ENCODE measurements around the gene SC5D.

DNA sequence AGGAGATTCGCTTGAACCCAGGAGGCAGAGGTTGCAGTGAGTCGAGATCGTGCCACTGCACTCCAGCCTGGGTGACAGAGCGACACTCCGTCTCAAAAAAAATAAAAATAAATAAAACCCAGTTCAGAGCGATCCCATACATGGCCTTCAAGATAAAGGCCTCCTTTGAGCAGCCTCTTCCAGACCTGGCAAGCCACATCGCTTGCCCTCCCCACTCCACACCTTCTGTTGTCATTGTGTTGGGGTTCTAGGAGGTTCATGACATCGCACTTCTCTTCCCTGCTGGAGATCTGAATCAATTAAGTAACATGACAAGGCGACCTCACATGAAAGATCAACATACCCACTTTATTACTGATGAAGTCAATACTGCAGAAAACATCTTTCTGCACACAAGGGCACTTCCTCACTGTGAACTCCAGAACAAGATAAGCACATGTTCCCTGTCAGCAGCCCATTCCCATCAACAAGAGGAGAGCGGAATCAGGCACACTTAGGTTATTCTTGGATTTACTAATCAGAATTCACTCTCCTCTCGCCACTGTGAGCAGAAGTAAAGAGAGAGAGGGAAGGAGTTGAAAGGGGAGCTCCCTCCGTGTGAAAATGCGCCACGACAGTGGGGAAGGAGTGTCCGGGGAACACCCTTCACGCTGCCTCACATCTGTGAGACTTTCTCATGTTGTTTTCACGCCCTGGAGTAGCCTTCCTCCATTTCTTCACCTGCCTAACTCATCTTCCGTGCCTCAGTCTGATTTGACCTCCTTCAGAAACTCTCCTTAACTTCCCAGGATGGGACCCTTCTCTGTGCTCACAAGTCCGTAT, 38.3 kb downstream of the SC5D start:
- TF ChIP-seq CTCF (IDR thresholded peaks at IDR 0.05; ENCODE audit: poor library complexity, severe bottlenecking) (no peak), EP300 (conservative IDR thresholded peaks at IDR 0.05; ENCODE audit: poor library complexity, severe bottlenecking) (no peak), EZH2 (IDR thresholded peaks at IDR 0.05; ENCODE audit: borderline replicate concordance, insufficient read depth, low read length, poor library complexity, severe bottlenecking) (no peak), POLR2AphosphoS5 (IDR thresholded peaks at IDR 0.05) (no peak), TAF1 (IDR thresholded peaks at IDR 0.05; ENCODE audit: low read depth) (no peak), MXI1 (conservative IDR thresholded peaks at IDR 0.05; ENCODE audit: poor library complexity, severe bottlenecking) (no peak), RAD21 (conservative IDR thresholded peaks at IDR 0.05) (no peak)
